ENCODE data around the gene CLINT1. TPM values are rescaled to one million over a fixed set of nuclear protein-coding genes. Genes with fewer than 3 reads are reported as not detected.

The CLINT1 gene
- total and polyA plus RNA-seq, 2 of the 13 experiments (the other 11 are each of a cell fraction or from before 2014, with no cell fraction given), result 64.0 to 104 TPM

GRCh38 chr5:157743163-157744050, 115.5 kb downstream of the CLINT1 start, which contains the start of gene LSM11 (continued):
- TF ChIP-seq ZNF780A (CRISPR knock-in tag; IDR thresholded peaks at IDR 0.05) (no peak), ZNF34 (CRISPR knock-in tag; IDR thresholded peaks at IDR 0.05; ENCODE audit: borderline replicate concordance) (no peak), ZNF160 (CRISPR knock-in tag; IDR thresholded peaks at IDR 0.05) (peak; percentile 81; the same call in 1 of the 2 replicates), AHDC1 (CRISPR knock-in tag; IDR thresholded peaks at IDR 0.05; ENCODE audit: borderline replicate concordance) (no peak), GATAD2A (CRISPR knock-in tag; IDR thresholded peaks at IDR 0.05) (no peak), CCDC6 (CRISPR knock-in tag; IDR thresholded peaks at IDR 0.05) (no peak), FOXJ3 (CRISPR knock-in tag; IDR thresholded peaks at IDR 0.05; ENCODE audit: borderline replicate concordance) (no peak), FOXP1 (IDR thresholded peaks at IDR 0.05) (no peak), FOXP1 (CRISPR knock-in tag; IDR thresholded peaks at IDR 0.05) (no peak), ZNF274 (CRISPR knock-in tag; IDR thresholded peaks at IDR 0.05) (peak; percentile 34; the same call in 1 of the 2 replicates), AFF4 (CRISPR knock-in tag; IDR thresholded peaks at IDR 0.05) (no peak), ATF7-NPFF (CRISPR knock-in tag; IDR thresholded peaks at IDR 0.05; ENCODE audit: low read depth) (no peak; the same call in 1 of the 2 replicates), ZNF546 (CRISPR knock-in tag; conservative IDR thresholded peaks at IDR 0.05) (peak; percentile 23; the same call in 1 of the 2 replicates)
- TF ChIP-seq, protein P1, sequence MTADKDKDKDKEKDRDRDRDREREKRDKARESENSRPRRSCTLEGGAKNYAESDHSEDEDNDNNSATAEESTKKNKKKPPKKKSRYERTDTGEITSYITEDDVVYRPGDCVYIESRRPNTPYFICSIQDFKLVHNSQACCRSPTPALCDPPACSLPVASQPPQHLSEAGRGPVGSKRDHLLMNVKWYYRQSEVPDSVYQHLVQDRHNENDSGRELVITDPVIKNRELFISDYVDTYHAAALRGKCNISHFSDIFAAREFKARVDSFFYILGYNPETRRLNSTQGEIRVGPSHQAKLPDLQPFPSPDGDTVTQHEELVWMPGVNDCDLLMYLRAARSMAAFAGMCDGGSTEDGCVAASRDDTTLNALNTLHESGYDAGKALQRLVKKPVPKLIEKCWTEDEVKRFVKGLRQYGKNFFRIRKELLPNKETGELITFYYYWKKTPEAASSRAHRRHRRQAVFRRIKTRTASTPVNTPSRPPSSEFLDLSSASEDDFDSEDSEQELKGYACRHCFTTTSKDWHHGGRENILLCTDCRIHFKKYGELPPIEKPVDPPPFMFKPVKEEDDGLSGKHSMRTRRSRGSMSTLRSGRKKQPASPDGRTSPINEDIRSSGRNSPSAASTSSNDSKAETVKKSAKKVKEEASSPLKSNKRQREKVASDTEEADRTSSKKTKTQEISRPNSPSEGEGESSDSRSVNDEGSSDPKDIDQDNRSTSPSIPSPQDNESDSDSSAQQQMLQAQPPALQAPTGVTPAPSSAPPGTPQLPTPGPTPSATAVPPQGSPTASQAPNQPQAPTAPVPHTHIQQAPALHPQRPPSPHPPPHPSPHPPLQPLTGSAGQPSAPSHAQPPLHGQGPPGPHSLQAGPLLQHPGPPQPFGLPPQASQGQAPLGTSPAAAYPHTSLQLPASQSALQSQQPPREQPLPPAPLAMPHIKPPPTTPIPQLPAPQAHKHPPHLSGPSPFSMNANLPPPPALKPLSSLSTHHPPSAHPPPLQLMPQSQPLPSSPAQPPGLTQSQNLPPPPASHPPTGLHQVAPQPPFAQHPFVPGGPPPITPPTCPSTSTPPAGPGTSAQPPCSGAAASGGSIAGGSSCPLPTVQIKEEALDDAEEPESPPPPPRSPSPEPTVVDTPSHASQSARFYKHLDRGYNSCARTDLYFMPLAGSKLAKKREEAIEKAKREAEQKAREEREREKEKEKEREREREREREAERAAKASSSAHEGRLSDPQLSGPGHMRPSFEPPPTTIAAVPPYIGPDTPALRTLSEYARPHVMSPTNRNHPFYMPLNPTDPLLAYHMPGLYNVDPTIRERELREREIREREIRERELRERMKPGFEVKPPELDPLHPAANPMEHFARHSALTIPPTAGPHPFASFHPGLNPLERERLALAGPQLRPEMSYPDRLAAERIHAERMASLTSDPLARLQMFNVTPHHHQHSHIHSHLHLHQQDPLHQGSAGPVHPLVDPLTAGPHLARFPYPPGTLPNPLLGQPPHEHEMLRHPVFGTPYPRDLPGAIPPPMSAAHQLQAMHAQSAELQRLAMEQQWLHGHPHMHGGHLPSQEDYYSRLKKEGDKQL (CRISPR knock-in tag; IDR thresholded peaks at IDR 0.05; ENCODE audit: low read depth), result 0 out of 2 replicates have a peak, but pooled peaks have one; percentile 37

Data from HepG2 (cell line).